ENCODE data around the gene STOX2.

GRCh38 chr4:183959319-183960045, 54.4 kb downstream of the STOX2 start:
- TF ChIP-seq ZNF768 (CRISPR knock-in tag; IDR thresholded peaks at IDR 0.05) = no peak
- no peak for TF ChIP-seq POLR2AphosphoS5 (IDR thresholded peaks at IDR 0.05; ENCODE audit: low read depth, low read length)
- TF ChIP-seq JUN (CRISPR knock-in tag; IDR thresholded peaks at IDR 0.05) = no peak
- TF ChIP-seq ZNF3 (CRISPR knock-in tag; IDR thresholded peaks at IDR 0.05) = no peak
- TF ChIP-seq, protein P1, sequence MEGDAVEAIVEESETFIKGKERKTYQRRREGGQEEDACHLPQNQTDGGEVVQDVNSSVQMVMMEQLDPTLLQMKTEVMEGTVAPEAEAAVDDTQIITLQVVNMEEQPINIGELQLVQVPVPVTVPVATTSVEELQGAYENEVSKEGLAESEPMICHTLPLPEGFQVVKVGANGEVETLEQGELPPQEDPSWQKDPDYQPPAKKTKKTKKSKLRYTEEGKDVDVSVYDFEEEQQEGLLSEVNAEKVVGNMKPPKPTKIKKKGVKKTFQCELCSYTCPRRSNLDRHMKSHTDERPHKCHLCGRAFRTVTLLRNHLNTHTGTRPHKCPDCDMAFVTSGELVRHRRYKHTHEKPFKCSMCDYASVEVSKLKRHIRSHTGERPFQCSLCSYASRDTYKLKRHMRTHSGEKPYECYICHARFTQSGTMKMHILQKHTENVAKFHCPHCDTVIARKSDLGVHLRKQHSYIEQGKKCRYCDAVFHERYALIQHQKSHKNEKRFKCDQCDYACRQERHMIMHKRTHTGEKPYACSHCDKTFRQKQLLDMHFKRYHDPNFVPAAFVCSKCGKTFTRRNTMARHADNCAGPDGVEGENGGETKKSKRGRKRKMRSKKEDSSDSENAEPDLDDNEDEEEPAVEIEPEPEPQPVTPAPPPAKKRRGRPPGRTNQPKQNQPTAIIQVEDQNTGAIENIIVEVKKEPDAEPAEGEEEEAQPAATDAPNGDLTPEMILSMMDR (CRISPR knock-in tag; IDR thresholded peaks at IDR 0.05) = no peak
- TF ChIP-seq, protein P2, sequence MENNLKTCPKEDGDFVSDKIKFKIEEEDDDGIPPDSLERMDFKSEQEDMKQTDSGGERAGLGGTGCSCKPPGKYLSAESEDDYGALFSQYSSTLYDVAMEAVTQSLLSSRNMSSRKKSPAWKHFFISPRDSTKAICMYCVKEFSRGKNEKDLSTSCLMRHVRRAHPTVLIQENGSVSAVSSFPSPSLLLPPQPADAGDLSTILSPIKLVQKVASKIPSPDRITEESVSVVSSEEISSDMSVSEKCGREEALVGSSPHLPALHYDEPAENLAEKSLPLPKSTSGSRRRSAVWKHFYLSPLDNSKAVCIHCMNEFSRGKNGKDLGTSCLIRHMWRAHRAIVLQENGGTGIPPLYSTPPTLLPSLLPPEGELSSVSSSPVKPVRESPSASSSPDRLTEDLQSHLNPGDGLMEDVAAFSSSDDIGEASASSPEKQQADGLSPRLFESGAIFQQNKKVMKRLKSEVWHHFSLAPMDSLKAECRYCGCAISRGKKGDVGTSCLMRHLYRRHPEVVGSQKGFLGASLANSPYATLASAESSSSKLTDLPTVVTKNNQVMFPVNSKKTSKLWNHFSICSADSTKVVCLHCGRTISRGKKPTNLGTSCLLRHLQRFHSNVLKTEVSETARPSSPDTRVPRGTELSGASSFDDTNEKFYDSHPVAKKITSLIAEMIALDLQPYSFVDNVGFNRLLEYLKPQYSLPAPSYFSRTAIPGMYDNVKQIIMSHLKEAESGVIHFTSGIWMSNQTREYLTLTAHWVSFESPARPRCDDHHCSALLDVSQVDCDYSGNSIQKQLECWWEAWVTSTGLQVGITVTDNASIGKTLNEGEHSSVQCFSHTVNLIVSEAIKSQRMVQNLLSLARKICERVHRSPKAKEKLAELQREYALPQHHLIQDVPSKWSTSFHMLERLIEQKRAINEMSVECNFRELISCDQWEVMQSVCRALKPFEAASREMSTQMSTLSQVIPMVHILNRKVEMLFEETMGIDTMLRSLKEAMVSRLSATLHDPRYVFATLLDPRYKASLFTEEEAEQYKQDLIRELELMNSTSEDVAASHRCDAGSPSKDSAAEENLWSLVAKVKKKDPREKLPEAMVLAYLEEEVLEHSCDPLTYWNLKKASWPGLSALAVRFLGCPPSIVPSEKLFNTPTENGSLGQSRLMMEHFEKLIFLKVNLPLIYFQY (CRISPR knock-in tag; IDR thresholded peaks at IDR 0.05; ENCODE audit: borderline replicate concordance) = no peak
- no peak for TF ChIP-seq ZNF274 (CRISPR knock-in tag; IDR thresholded peaks at IDR 0.05)
